GM12892 (cell line): ENCODE results near the gene GK.
"Not testable (repeated sequence)": the region's sequence is repeated elsewhere in the genome, so short reads cannot be mapped to it uniquely, and the experiment has no call there.

ENCODE experiments used
- DNase-seq: peaks from one replicate; pipeline ENCODE4 v3.0.0; 2011; ENCODE audit not compliant: insufficient read length
- FAIRE-seq: peaks from 2 replicates; lab custom pipeline; 2011; peaks lifted over from hg19 to GRCh38; lab: Jason Lieb, UNC
- POLR2A ChIP-seq: IDR thresholded peaks from 2 replicates; pipeline ENCODE4 v1.6.1; 2011; ENCODE audit warnings: low read depth, low read length, control low read depth
- POLR2AphosphoS5 ChIP-seq: IDR thresholded peaks from 2 replicates; pipeline ENCODE4 v1.6.1; 2011; ENCODE audit warnings: low read depth, low read length, control low read depth
- TAF1 ChIP-seq: IDR thresholded peaks from 2 replicates; pipeline ENCODE4 v1.6.1; 2011; ENCODE audit warnings: low read depth, mild to moderate bottlenecking, control low read depth, low read length, borderline replicate concordance

Gene GK

DNA sequence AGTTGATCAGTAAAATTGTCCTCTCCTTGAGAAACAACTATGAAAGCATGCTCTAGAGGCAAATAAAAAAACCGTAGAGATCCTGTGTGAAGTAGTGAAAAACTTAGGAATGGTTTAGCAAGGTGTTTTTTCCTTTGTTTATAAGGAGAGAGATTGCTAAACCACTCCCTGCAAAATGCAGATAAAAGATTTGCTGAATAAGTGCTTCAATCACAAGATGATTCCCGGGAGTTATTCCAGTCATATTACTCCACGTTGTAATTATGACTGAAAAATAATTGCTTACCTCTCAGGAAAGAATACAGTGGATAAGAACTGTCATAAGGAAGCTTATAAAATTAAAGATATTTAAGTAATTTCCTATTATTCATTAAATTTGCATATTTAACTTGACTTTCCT is 2.8 kb downstream of the GK start:
- TF ChIP-seq POLR2A (no peak), TAF1 (no peak), POLR2AphosphoS5 (no peak)
- DNase-seq = no peak
- FAIRE-seq = no peak

DNA sequence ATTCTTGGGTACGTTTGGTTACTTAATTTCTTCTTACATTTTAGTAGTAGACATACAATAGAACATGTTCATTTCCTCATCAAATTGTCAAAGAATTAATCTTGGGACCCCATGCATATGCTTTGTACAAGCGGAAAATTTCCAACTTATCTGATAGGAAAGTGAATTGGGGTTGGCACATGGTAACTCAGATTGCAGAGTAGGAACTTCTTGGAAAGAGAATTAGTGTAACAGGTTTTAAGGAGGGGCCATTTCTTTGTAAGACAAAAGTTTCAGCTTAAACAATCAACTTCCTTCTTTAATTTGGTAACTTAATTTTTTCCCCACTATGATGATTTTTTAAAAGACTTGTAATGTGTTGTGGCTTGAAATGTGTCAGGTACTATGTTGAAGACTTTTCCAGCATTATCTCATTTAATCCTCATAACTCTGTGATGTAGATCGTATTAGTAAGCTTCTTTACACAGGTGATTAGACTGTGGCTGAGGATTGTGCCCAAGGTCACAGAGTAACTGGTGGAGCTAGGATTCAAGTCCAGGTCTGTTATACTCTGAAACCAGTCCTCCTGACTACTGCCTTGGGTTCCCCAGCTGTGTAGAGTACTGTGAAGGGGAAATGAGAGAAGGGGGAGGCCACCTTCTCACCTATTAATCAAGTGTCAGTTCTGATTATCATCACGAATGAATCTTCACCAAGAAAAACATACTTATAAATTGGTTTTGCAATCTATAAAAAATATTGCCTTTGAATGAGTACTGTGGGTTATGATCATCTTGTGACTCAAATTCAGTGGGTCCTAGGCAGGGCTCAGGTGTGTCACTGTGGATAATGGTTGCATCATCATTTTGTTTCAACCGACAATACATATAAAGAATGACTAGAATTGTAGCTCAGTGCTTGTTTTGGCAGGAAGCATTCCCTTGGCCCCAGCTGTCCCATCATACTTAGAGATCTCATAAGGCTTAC is 4.3 kb downstream of the GK start:
- no peak for TF ChIP-seq POLR2A
- no peak for TF ChIP-seq TAF1
- no peak for TF ChIP-seq POLR2AphosphoS5
- DNase-seq (no peak), FAIRE-seq (no peak)

DNA sequence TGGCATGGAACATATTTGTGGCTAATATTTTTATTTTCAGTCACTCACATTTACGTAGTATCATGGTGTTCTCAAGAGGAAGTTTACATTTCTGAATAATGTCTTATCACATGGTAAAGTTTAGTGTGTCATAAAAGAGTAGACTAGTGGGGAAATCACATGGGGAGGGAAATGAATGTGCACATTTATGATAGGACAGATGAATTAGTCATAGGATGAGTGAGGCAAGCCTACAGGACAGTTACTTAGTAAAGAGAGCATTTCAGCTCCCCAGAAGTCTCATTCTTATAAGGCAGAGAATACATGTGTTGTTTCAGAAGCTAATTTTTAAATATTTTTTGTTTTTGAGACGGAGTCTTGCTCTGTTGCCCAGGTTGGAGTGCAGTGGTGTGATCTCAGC is 6.2 kb downstream of the GK start:
- TF ChIP-seq TAF1 = no peak
- TF ChIP-seq POLR2AphosphoS5 = no peak
- no peak for TF ChIP-seq POLR2A
- FAIRE-seq (no peak), DNase-seq (no peak)

DNA sequence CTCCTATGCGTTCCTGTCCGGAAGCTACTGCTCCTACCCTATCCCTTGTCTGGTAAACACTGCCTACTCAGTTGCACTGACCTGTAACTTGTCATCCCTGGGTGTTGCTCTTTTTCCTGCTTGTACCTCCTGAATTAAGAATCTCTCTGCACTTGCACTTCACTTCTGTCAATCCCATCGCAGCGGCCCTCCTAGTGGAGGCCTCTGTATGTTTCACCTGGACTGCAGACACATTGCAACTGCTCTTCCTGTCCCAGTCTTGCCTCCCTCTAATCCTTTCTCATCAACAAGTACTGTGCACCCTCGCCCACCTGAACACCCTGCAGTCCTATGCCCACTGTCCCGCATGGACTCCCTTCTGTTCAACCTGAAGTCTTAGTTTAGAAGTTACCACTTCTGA is 8.0 kb downstream of the GK start:
- no peak for TF ChIP-seq POLR2A
- TF ChIP-seq POLR2AphosphoS5 = no peak
- no peak for TF ChIP-seq TAF1

DNA sequence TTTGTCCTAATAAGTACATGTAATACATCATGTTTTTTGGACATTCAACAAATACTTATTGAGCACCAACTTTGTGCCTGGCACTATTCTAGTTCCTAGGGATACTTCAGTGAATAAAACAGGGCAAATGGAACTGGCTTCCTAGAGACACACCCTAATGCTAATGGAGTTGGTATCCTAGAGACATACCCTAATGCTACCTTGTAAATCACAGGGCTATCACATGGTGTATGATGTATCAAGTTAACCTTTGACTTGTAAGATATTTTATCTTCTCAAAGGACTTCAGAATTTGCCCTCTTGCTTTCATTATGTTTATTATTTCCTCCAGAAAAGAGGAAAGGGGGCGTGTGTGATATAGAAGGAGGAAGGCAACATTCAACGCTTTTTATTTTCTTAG is 10.1 kb downstream of the GK start:
- FAIRE-seq (no peak), DNase-seq (no peak)
- TF ChIP-seq TAF1 (no peak), POLR2AphosphoS5 (no peak), POLR2A (no peak)

More for the DNA sequence above, 8.0 kb downstream of the GK start:
- FAIRE-seq (no peak), DNase-seq (no peak)

DNA sequence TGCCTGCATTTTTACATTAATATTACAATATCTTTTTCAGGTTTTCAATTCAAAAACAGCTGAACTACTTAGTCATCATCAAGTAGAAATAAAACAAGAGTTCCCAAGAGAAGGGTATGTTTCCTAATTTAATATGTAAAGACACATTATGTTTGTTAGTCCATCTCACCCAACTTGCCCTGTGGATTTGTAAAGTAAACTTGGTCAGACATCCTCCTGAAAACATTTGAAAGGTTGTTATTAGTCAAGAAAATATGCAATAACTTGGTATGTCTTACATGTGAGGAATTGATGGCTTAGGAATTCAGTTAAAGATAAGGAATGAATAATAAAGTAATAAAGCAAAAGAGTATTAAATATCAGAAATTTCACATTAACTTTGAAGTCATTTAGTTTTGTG is 12.2 kb downstream of the GK start:
- TF ChIP-seq POLR2A (no peak), TAF1 (no peak), POLR2AphosphoS5 (no peak)
- FAIRE-seq = no peak
- no peak for DNase-seq

DNA sequence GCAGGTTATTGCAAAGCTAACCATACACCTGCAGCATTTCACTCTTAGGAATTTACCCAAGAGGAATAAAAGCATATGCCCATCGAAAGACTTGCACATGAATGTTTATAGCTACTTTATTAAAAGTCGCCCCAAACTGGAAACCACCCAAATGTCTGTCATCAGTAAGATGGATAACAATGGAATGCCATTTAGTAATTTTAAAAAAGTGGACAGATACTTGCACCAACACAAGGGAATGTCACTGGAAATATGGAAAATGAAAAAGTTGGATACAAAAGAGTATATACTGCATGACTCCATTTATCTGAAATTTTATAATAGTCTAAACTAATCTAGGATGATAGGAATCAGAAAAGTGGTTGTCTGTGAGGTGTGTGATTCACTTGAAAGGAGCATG is 12.9 kb downstream of the GK start:
- no peak for DNase-seq
- FAIRE-seq = no peak
- TF ChIP-seq POLR2A = no peak
- TF ChIP-seq POLR2AphosphoS5 = no peak
- no peak for TF ChIP-seq TAF1

DNA sequence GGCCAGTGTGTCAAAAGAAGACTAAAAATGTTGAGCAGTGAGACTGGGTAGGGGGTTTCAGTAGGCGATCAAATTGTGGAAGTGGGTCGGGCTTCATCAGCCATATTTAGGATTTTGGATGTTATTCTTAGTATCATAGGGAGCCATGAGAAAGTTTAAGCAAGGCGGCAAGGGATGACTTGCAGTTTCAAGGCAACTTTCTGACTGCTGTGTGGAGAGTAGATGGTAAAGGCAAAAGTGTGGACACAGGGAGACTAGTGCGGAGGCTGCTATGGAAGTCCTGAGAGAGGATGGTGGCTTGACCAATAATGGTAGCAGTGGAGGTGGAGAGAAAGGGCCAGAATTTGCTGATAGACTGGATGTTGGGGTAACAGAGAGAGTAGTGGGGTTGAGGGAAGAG is 15.4 kb downstream of the GK start:
- no peak for TF ChIP-seq POLR2AphosphoS5
- no peak for TF ChIP-seq TAF1
- TF ChIP-seq POLR2A = no peak
- no peak for DNase-seq
- no peak for FAIRE-seq

DNA sequence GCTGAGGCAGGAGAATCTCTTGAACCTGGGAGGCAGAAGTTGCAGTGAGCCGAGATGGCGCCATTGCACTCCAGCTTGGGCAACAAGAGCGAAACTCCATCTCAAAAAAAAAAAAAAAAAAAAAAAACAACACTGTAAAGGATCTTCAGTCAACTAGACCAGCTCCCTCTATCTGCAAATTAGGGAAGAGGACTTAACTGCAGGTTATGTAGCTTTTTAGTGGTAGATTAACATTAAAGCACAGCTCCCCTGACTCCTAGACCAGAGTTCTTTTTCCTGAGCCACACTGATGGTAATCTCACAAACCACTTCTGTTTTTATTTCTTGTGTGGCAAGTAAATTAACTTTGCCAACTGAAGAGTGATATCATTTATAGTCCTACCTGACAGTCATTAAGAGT is 18.0 kb downstream of the GK start:
- not testable (repeated sequence) for DNase-seq, FAIRE-seq

DNA sequence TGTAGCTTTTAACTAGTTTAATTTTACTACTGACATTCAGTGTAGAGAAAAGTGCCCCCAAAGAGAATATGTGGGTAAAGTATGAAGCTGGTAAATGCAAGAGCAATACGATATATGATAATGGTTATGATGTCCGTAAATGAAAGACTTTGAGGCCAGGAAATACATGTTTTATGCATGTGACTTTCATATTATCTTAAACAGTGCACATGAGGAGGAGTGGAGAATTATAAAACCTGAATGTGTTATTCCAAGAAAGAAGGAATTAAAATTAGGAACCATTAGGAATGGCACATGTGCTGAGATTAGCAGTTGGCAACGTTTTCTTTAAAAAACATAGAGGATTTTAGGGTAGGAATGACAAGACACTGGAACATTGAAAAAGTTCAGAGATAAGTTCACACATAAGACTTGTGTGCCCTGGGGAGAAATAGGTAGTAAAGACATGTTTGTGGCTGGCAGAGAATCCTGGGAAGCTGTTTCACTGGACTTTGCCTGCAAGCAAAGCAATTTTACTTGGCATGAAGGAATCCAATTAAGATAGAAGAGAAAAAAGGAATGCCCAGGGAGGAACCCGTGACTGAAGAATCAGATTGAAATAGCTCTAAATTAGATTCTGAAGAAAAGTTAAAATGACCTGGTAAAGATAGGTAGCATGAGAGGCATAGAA is 20.0 kb downstream of the GK start:
- FAIRE-seq (no peak), DNase-seq (no peak)
- TF ChIP-seq POLR2AphosphoS5 = no peak
- TF ChIP-seq POLR2A = no peak
- no peak for TF ChIP-seq TAF1

DNA sequence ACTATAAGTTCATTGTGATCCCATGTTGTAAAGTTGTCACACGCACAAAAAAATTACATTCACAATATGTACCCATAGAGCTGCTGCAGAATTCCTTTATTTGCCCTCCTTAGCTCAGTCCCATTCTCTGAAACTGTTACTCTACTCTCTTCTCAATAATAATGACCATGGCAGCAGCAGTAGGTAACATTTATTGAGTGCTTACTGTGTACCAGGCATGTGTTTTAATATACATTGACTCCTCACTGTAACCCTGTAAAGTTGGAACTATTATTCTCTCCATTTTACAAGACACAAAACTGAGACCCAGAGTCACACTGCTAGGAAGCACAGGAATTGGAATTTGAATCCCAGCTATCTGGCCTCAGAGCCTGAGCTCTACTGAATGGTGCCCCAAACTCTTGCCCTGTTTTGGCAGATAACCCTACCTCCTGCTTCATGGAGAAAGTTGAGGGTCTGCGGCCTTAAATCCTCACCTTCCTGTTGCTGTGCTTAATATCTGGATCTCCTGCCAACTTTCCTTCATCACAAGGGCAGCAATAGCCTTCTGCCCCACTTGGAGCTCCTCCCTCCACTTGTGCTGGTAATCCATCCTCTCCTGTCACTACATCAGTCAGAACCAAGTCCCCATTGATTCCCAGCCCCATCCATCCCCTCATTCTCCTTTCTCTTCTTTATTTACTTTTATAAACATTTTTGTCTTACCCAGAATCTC is 20.8 kb downstream of the GK start:
- no peak for DNase-seq
- no peak for FAIRE-seq
- TF ChIP-seq TAF1 (no peak), POLR2AphosphoS5 (no peak), POLR2A (no peak)
